Ascending aorta (tissue), 2 donors: Measurements from ENCODE around the gene SAMD13. TPM values are rescaled to one million over a fixed set of nuclear protein-coding genes. Genes with fewer than 3 reads are reported as not detected.

Experiments used
- DNase-seq, 2 donors: peaks; one replicate each; pipeline ENCODE4 v3.0.0-alpha.2; 2019; ENCODE audit warnings: low spot score in 2 of 2
- H3K27ac ChIP-seq, 2 donors: fragments of 200-600 bp; sonication (generic); one replicate each; pipeline ENCODE4 v1.5.1; 2016 to 2017; ENCODE audit warnings: mild to moderate bottlenecking in 1 of 2
- H3K27me3 ChIP-seq: fragments of 200-600 bp; sonication (generic); one replicate; pipeline ENCODE4 v1.5.1; 2017
- H3K36me3 ChIP-seq, 2 donors: fragments of 200-600 bp; sonication (generic); one replicate each; pipeline ENCODE4 v1.5.1; 2016
- H3K4me1 ChIP-seq, 2 donors: fragments of 200-600 bp; sonication (generic); one replicate each; pipeline ENCODE4 v1.5.1; 2016 to 2017; ENCODE audit warnings: mild to moderate bottlenecking in 1 of 2
- H3K4me3 ChIP-seq, 2 donors: fragments of 200-600 bp; sonication (generic); one replicate each; pipeline ENCODE4 v1.5.1; 2016 to 2017; ENCODE audit warnings: mild to moderate bottlenecking in 1 of 2
- H3K9me3 ChIP-seq, 2 donors: fragments of 200-600 bp; sonication (generic); one replicate each; pipeline ENCODE4 v1.5.1; 2016
- intact Hi-C: fragments of 100-400 bp; cut with DNase I; formaldehyde crosslinking; loops from one replicate; pipeline ENCODE4 v1.15.1; 2023
- total RNA-seq: library from RNA; depleted of rRNA; stranded (reverse); fragments of >200 nt; gene quantifications from one replicate; pipeline ENCODE4 v1.1.0, GENCODE V29; 2016
- TF ChIP-seq, protein P1 (sequence below), 3 experiments: fragments of 200-600 bp in 2 of 3; fragments of 450-650 bp in 1 of 3; sonication (generic) in 2 of 3; IDR thresholded peaks; one replicate each; pipeline ENCODE4 v1.5.1; 2016 to 2019; ENCODE audit warnings: antibody characterized with exemption in 3 of 3, mild to moderate bottlenecking in 1 of 3, moderate library complexity in 1 of 3

The SAMD13 gene
- total RNA-seq, 1 donor from 2014 or later: not detected

DNA sequence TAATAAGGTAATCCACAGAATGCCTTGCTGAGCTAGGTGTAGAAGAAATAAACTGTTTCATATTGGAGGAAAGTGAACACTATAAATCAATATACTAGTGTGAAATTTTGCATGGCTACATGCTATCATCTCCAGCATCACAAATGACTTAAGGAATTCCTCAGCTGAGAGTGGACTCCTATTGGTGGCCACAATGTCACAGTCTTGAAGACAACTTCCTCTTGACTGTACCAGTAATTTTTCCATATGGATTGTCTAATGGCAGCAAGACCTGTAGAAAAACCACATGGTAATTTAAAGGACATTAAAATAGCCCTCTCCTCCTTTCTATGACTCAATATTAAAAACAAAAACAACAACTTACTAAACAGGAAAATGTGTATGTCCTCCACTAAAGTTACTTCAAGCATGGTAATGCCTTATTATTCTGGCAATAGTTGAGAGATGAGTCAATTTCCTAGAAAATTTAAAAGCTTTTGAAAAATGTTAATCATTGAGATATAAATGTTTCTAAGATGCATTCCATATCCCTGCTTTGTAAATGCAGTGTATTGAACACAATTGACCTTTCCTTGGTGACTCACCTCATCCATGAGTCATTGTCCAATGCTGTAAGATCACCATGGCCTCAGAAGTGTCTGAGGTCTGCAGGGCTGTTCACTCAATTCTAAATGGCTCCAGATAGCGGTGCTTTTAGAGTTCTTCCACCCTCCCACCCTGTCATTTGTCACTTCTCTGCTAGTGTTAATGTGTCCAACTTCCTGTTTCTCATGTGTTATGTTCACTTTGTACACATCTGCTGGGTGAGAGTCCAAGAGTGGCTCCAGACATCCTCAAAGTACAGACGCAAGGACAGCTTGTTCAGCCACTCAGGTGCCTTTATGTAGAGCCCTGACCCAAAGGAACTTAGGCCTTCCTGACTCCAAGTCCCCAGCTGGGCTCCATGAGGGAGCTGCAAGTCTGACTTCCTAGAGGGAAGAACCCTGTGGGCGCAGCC, 64.0 kb downstream of the SAMD13 start:
- H3K4me3 ChIP-seq: no peak overlapping the region
- H3K27ac ChIP-seq: no peak overlapping the region
- H3K27me3 ChIP-seq: no peaks in the 10 kb centered on the region
- H3K4me1 ChIP-seq: peaks cover 0 to 10% of the 10 kb centered on the region in 2 donors
- H3K36me3 ChIP-seq: no peaks in the 10 kb centered on the region
- TF ChIP-seq, protein P1, sequence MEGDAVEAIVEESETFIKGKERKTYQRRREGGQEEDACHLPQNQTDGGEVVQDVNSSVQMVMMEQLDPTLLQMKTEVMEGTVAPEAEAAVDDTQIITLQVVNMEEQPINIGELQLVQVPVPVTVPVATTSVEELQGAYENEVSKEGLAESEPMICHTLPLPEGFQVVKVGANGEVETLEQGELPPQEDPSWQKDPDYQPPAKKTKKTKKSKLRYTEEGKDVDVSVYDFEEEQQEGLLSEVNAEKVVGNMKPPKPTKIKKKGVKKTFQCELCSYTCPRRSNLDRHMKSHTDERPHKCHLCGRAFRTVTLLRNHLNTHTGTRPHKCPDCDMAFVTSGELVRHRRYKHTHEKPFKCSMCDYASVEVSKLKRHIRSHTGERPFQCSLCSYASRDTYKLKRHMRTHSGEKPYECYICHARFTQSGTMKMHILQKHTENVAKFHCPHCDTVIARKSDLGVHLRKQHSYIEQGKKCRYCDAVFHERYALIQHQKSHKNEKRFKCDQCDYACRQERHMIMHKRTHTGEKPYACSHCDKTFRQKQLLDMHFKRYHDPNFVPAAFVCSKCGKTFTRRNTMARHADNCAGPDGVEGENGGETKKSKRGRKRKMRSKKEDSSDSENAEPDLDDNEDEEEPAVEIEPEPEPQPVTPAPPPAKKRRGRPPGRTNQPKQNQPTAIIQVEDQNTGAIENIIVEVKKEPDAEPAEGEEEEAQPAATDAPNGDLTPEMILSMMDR (IDR thresholded peaks at IDR 0.05): no peak
- DNase-seq: no peak
- H3K9me3 ChIP-seq: no peaks in the 10 kb centered on the region
- intact Hi-C loops: no loop called here

DNA sequence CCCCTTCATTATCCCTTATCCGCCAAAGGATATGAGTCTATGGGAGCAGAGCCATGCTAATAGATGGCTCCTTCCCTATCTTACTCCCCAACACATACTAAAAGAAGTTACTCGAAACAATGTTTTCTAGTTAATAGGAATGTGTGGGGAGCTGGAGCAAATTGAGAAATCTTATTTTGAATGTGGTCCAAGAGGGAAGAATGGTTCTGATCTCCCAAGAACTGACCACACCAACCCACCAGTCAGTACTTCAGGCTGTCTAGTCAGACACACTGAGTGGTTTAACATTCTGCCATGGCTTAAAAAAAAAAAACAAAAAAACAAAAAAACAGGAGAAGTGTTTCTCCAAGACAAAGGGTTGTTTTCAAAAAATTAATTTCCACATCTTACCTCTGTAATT, 65.3 kb downstream of the SAMD13 start:
- Histone ChIP-seq H3K36me3 (no peaks in the 10 kb centered on the region), H3K27ac (no peak overlapping the region), H3K27me3 (no peaks in the 10 kb centered on the region), H3K4me3 (no peak overlapping the region), H3K9me3 (no peaks in the 10 kb centered on the region), H3K4me1 (peaks cover 0 to 10% of the 10 kb centered on the region in 2 donors)
- TF ChIP-seq, protein P1 (IDR thresholded peaks at IDR 0.05): no peak
- no peak for DNase-seq
- intact Hi-C loops: no loop called here

DNA sequence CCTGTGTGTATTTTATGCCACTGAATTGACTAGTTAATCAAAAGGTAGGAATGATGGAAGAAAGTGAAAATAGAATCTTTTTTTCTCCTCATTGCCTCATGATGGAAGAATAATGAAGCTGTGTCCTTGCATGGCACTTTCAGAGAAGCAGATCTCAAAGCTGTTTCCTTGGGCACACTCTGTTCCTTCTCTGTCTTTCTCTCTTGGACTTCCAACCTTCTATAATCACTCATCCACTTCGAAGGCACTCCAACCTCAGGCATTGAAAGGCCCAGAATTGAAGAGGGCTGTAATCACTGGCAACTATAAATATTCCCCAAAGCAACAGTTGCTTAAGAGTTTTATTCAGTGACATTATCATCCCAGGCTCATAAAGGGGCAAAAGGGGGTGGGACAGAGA, 65.7 kb downstream of the SAMD13 start:
- intact Hi-C loops: no loop called here
- Histone ChIP-seq H3K4me3 (no peak overlapping the region), H3K27ac (no peak overlapping the region), H3K9me3 (no peaks in the 10 kb centered on the region), H3K36me3 (no peaks in the 10 kb centered on the region), H3K27me3 (no peaks in the 10 kb centered on the region), H3K4me1 (peaks cover 0 to 10% of the 10 kb centered on the region in 2 donors)
- TF ChIP-seq, protein P1 (IDR thresholded peaks at IDR 0.05): no peak
- no peak for DNase-seq

DNA sequence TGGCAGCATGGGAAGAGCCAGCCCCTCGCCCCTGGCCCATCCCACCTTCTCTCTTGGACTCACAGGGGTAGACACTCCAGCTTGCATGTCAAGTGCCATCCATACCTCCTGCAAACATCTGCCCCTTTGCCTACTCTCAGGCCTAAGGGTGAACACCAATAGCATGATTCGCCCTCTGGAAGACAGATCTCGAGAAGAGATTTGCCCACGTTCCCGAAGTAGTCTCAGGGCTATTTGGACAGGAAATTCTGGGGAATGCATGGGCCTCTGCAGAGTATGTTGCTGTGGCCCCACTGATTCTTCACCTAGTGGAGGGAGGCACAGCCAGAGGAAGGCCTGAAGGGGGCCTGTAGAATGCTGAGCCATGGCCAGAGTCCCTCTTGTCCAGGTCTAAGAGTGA, 66.9 kb downstream of the SAMD13 start:
- intact Hi-C loops: no loop called here

DNA sequence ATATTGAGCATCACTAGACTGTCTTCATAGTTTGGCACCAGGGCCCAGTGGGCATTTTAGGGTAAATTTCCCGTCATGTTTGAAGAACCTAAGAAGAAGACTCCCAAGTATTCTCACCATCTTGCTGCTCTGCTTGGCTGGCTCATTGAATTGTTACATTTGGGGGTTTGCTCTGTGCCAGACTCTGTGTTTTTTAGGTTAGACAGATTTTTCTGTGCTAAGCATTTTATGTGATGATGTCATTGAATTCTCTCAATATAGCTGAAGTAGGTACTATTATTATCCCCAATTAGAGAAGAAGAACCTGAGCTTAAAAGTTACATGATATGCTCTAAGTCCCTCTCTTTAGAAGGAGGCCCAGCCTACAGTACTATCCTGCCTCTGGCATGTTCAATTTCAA, 68.8 kb downstream of the SAMD13 start:
- Histone ChIP-seq H3K27me3 (no peaks in the 10 kb centered on the region), H3K9me3 (no peaks in the 10 kb centered on the region), H3K4me1 (peaks cover 0 to 12% of the 10 kb centered on the region in 2 donors), H3K27ac (no peak overlapping the region), H3K36me3 (no peaks in the 10 kb centered on the region), H3K4me3 (no peak overlapping the region)
- no peak for DNase-seq
- intact Hi-C loops: no loop called here
- TF ChIP-seq, protein P1 (IDR thresholded peaks at IDR 0.05): no peak

More for the DNA sequence above, 66.9 kb downstream of the SAMD13 start:
- H3K27me3 ChIP-seq: no peaks in the 10 kb centered on the region
- H3K36me3 ChIP-seq: no peaks in the 10 kb centered on the region
- no peak for DNase-seq
- no peaks in the 10 kb centered on the region for H3K9me3 ChIP-seq
- no peak overlapping the region for H3K4me3 ChIP-seq
- TF ChIP-seq, protein P1 (IDR thresholded peaks at IDR 0.05): no peak
- peaks cover 0 to 5% of the 10 kb centered on the region in 2 donors for H3K4me1 ChIP-seq
- no peak overlapping the region for H3K27ac ChIP-seq
